Nephron progenitor cell (in vitro differentiated cells): ENCODE data around the gene PDPN.

Experiments used
- DNase-seq: peaks from one replicate; pipeline ENCODE4 v3.0.0; 2021
- H3K27ac Mint-ChIP-seq: 2 replicates; pipeline ENCODE4 v1.8.0; 2021; ENCODE audit warnings: mild to moderate bottlenecking, moderate library complexity, mixed read lengths
- H3K27me3 Mint-ChIP-seq: 2 replicates; pipeline ENCODE4 v1.8.0; 2021; ENCODE audit warnings: mild to moderate bottlenecking, low read depth, mixed read lengths; ENCODE audit not compliant: poor library complexity
- H3K36me3 Mint-ChIP-seq: 2 replicates; pipeline ENCODE4 v1.8.0; 2021; ENCODE audit warnings: low read depth, mixed read lengths
- H3K4me1 Mint-ChIP-seq: 2 replicates; pipeline ENCODE4 v1.8.0; 2021; ENCODE audit warnings: mixed read lengths
- H3K4me3 Mint-ChIP-seq: 2 replicates; pipeline ENCODE4 v1.8.0; 2021; ENCODE audit warnings: mild to moderate bottlenecking, moderate library complexity, mixed read lengths
- H3K9me3 Mint-ChIP-seq: 2 replicates; pipeline ENCODE4 v1.8.0; 2021; ENCODE audit warnings: mild to moderate bottlenecking, moderate library complexity, mixed read lengths
- CTCF ChIP-seq: fragments of 200-600 bp; sonication (generic); IDR thresholded peaks from 2 replicates; pipeline ENCODE4 v1.5.0; 2021; ENCODE audit warnings: antibody characterized with exemption

Gene PDPN

GRCh38 chr1:13583595-13583965 is at the start of gene PDPN:
TSS of gene PDPN (plus strand) at chr1:13583832. CDS start at chr1:13584034, 202 bp downstream.
- no peaks in the 10 kb centered on the region for H3K36me3 Mint-ChIP-seq
- no peak within 1 kb of the TSS for H3K27ac Mint-ChIP-seq

GRCh38 chr1:13535227-13535626 is 48.4 kb upstream of the PDPN start:
- Mint-ChIP-seq H3K27me3 (peaks cover 4% of the 10 kb centered on the region), H3K4me3 (no peak overlapping the region)

More at GRCh38 chr1:13583595-13583965, at the start of gene PDPN:
- Mint-ChIP-seq H3K9me3 (no peaks in the 10 kb centered on the region), H3K4me3 (peak within 1 kb of the TSS; percentile 92), H3K4me1 (peaks cover 44% of the 10 kb centered on the region), H3K27me3 (peaks cover 58% of the 10 kb centered on the region)
- TF ChIP-seq CTCF = no peak
- DNase-seq = peak; percentile 85

GRCh38 chr1:13536571-13536970 is 47.1 kb upstream of the PDPN start:
- H3K36me3 Mint-ChIP-seq = no peaks in the 10 kb centered on the region
- H3K27me3 Mint-ChIP-seq = peaks cover 4% of the 10 kb centered on the region
- peaks cover 10% of the 10 kb centered on the region for H3K4me1 Mint-ChIP-seq
- no peak for TF ChIP-seq CTCF
- no peak overlapping the region for H3K4me3 Mint-ChIP-seq
- H3K27ac Mint-ChIP-seq = no peak overlapping the region
- DNase-seq = no peak
- H3K9me3 Mint-ChIP-seq = no peaks in the 10 kb centered on the region

More at GRCh38 chr1:13535227-13535626, 48.4 kb upstream of the PDPN start:
- no peaks in the 10 kb centered on the region for H3K9me3 Mint-ChIP-seq
- H3K27ac Mint-ChIP-seq = no peak overlapping the region
- H3K36me3 Mint-ChIP-seq = no peaks in the 10 kb centered on the region
- no peak for TF ChIP-seq CTCF
- peaks cover 4% of the 10 kb centered on the region for H3K4me1 Mint-ChIP-seq
- DNase-seq = no peak

GRCh38 chr1:13538832-13539231 is 44.8 kb upstream of the PDPN start:
- Mint-ChIP-seq H3K27me3 (peaks cover 11% of the 10 kb centered on the region), H3K27ac (no peak overlapping the region), H3K36me3 (no peaks in the 10 kb centered on the region), H3K9me3 (no peaks in the 10 kb centered on the region), H3K4me3 (no peak overlapping the region), H3K4me1 (peaks cover 24% of the 10 kb centered on the region)
- TF ChIP-seq CTCF = no peak
- no peak for DNase-seq

- no peak for TF ChIP-seq CTCF
- no peaks in the 10 kb centered on the region for H3K9me3 Mint-ChIP-seq
- H3K27me3 Mint-ChIP-seq = peaks cover 11% of the 10 kb centered on the region
- H3K27ac Mint-ChIP-seq = no peak overlapping the region
- H3K4me3 Mint-ChIP-seq = no peak overlapping the region
- no peaks in the 10 kb centered on the region for H3K36me3 Mint-ChIP-seq
- no peak for DNase-seq
- H3K4me1 Mint-ChIP-seq = peaks cover 33% of the 10 kb centered on the region
These were observed 43.9 kb upstream of the PDPN start for GRCh38 chr1:13539683-13540082.

GRCh38 chr1:13540866-13541265 is 42.8 kb upstream of the PDPN start:
- H3K4me3 Mint-ChIP-seq = no peak overlapping the region
- H3K9me3 Mint-ChIP-seq = no peaks in the 10 kb centered on the region
- no peak overlapping the region for H3K27ac Mint-ChIP-seq
- H3K36me3 Mint-ChIP-seq = no peaks in the 10 kb centered on the region
- no peak for DNase-seq
- H3K27me3 Mint-ChIP-seq = peaks cover 16% of the 10 kb centered on the region
- peaks cover 33% of the 10 kb centered on the region for H3K4me1 Mint-ChIP-seq
- no peak for TF ChIP-seq CTCF
